ENCODE results near the gene CGNL1. TPM values are rescaled to one million over a fixed set of nuclear protein-coding genes. Genes with fewer than 3 reads are reported as not detected.
A peak's percentile ranks its signal among the peaks of the same experiment; 100 is the strongest.

The CGNL1 gene
- total RNA-seq, 1 donor from 2014 or later: 5.4 TPM

DNA sequence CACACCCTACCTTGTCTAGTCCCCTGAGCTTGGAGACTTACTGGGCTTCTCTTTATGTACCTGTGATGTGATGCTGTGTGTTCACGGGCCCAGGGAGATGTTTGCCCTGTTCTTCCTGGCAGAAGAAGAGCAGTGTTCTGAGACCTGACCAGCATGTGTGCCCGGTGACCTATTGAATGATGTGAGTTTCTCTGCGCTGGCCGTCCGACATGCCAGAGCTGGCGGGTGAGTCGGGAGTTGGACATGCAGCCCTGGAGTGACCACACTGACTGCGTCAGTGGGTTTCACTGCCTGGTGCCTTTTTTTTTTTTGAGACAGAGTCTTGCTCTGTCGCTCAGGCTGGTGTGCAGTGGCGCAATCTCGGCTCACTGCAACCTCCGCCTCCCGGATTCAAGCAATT, 42.3 kb downstream of the CGNL1 start:
- Mint-ChIP-seq H3K36me3 (ENCODE audit: unreplicated experiment) (peaks cover 3% of the 10 kb centered on the region), H3K27ac (ENCODE audit: unreplicated experiment) (no peak overlapping the region), H3K4me3 (ENCODE audit: unreplicated experiment) (no peak overlapping the region), H3K9me3 (ENCODE audit: unreplicated experiment) (peaks cover 3% of the 10 kb centered on the region), H3K27me3 (ENCODE audit: unreplicated experiment) (peaks cover 2% of the 10 kb centered on the region), H3K4me1 (ENCODE audit: low read depth, unreplicated experiment) (peaks cover 7% of the 10 kb centered on the region)
- TF ChIP-seq, protein P1, sequence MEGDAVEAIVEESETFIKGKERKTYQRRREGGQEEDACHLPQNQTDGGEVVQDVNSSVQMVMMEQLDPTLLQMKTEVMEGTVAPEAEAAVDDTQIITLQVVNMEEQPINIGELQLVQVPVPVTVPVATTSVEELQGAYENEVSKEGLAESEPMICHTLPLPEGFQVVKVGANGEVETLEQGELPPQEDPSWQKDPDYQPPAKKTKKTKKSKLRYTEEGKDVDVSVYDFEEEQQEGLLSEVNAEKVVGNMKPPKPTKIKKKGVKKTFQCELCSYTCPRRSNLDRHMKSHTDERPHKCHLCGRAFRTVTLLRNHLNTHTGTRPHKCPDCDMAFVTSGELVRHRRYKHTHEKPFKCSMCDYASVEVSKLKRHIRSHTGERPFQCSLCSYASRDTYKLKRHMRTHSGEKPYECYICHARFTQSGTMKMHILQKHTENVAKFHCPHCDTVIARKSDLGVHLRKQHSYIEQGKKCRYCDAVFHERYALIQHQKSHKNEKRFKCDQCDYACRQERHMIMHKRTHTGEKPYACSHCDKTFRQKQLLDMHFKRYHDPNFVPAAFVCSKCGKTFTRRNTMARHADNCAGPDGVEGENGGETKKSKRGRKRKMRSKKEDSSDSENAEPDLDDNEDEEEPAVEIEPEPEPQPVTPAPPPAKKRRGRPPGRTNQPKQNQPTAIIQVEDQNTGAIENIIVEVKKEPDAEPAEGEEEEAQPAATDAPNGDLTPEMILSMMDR (IDR thresholded peaks at IDR 0.05; ENCODE audit: partially characterized antibody, unreplicated experiment): no peak
- no peak for DNase-seq

- Mint-ChIP-seq H3K4me3 (ENCODE audit: unreplicated experiment) (no peak overlapping the region), H3K36me3 (ENCODE audit: unreplicated experiment) (peaks cover 3% of the 10 kb centered on the region), H3K4me1 (ENCODE audit: low read depth, unreplicated experiment) (peaks cover 7% of the 10 kb centered on the region), H3K27me3 (ENCODE audit: unreplicated experiment) (peaks cover 2% of the 10 kb centered on the region), H3K27ac (ENCODE audit: unreplicated experiment) (no peak overlapping the region), H3K9me3 (ENCODE audit: unreplicated experiment) (peaks cover 3% of the 10 kb centered on the region)
- TF ChIP-seq, protein P1 (IDR thresholded peaks at IDR 0.05; ENCODE audit: partially characterized antibody, unreplicated experiment): no peak
- no peak for DNase-seq
Observed at GRCh38 chr15:57419335-57419734, 43.0 kb downstream of the CGNL1 start.

DNA sequence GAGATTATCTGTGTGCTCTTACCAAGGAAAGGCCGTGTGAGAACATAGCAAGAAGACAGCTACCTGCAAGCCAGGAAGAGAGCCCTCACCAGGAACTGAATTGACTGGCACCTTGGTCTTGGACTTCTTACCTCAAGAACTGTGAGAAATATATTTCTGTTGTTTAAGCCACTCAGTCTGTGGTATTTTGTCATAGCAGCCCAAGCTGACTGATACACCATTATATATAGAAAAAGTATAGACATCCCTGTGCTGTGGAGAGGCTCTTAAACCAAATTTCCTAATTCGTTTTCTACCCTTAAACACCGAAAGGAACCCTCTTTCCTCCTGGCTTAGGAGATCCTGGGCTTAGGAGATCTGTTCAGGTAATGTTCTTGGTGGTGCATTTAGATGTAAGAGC, 44.8 kb downstream of the CGNL1 start:
- peaks cover 3% of the 10 kb centered on the region for H3K36me3 Mint-ChIP-seq (ENCODE audit: unreplicated experiment)
- peak overlapping the region; percentile 18 for H3K27ac Mint-ChIP-seq (ENCODE audit: unreplicated experiment)
- no peak for DNase-seq
- peaks cover 2% of the 10 kb centered on the region for H3K27me3 Mint-ChIP-seq (ENCODE audit: unreplicated experiment)
- TF ChIP-seq, protein P1 (IDR thresholded peaks at IDR 0.05; ENCODE audit: partially characterized antibody, unreplicated experiment): no peak
- H3K4me3 Mint-ChIP-seq (ENCODE audit: unreplicated experiment): no peak overlapping the region
- peaks cover 2% of the 10 kb centered on the region for H3K9me3 Mint-ChIP-seq (ENCODE audit: unreplicated experiment)
- peaks cover 7% of the 10 kb centered on the region for H3K4me1 Mint-ChIP-seq (ENCODE audit: low read depth, unreplicated experiment)

- H3K36me3 Mint-ChIP-seq (ENCODE audit: unreplicated experiment): peaks cover 3% of the 10 kb centered on the region
- DNase-seq: no peak
- TF ChIP-seq, protein P1 (IDR thresholded peaks at IDR 0.05; ENCODE audit: partially characterized antibody, unreplicated experiment): no peak
- H3K27ac Mint-ChIP-seq (ENCODE audit: unreplicated experiment): peak overlapping the region; percentile 18
- peaks cover 2% of the 10 kb centered on the region for H3K27me3 Mint-ChIP-seq (ENCODE audit: unreplicated experiment)
- peaks cover 2% of the 10 kb centered on the region for H3K9me3 Mint-ChIP-seq (ENCODE audit: unreplicated experiment)
- H3K4me3 Mint-ChIP-seq (ENCODE audit: unreplicated experiment): no peak overlapping the region
- H3K4me1 Mint-ChIP-seq (ENCODE audit: low read depth, unreplicated experiment): peaks cover 7% of the 10 kb centered on the region
Observed at GRCh38 chr15:57421551-57421950, 45.2 kb downstream of the CGNL1 start.

GRCh38 chr15:57422113-57422754, 45.9 kb downstream of the CGNL1 start:
- TF ChIP-seq, protein P1 (IDR thresholded peaks at IDR 0.05; ENCODE audit: partially characterized antibody, unreplicated experiment): no peak
- no peak for DNase-seq
- Mint-ChIP-seq H3K36me3 (ENCODE audit: unreplicated experiment) (peaks cover 3% of the 10 kb centered on the region), H3K27me3 (ENCODE audit: unreplicated experiment) (peaks cover 2% of the 10 kb centered on the region), H3K4me1 (ENCODE audit: low read depth, unreplicated experiment) (peaks cover 10% of the 10 kb centered on the region), H3K9me3 (ENCODE audit: unreplicated experiment) (peaks cover 2% of the 10 kb centered on the region), H3K27ac (ENCODE audit: unreplicated experiment) (no peak overlapping the region), H3K4me3 (ENCODE audit: unreplicated experiment) (no peak overlapping the region)

All from glutamatergic neuron (in vitro differentiated cells).